Measurements from ENCODE around the gene USP20. TPM values are rescaled to one million over a fixed set of nuclear protein-coding genes. Genes with fewer than 3 reads are reported as not detected.

The USP20 gene
- total RNA-seq, 1 experiment from 2014 or later: 16.8 TPM

GRCh38 chr9:129879103-129879699 lies 43.9 kb downstream of the USP20 start:
- Histone ChIP-seq H3K4me3 (replicated peaks in 1 of 2; ENCODE audit: low read depth in 1 of 2, low read length in 2 of 2) (no peak overlapping the region), H3K27ac (ENCODE audit: low read depth, low read length) (no peak overlapping the region), H3K27me3 (ENCODE audit: insufficient read depth, low read length) (no peaks in the 10 kb centered on the region), H3K4me1 (ENCODE audit: control insufficient read depth in 1 of 2, insufficient read depth in 2 of 2, low read length in 2 of 2) (peaks cover 4 to 7% of the 10 kb centered on the region in 2 experiments; a peak in 3 of 4 replicates), H3K9ac (ENCODE audit: low read length) (no peak overlapping the region), H3K4me2 (ENCODE audit: low read length) (no peak overlapping the region), H3K9me3 (ENCODE audit: control insufficient read depth in 1 of 2, insufficient read depth in 1 of 2, low read depth in 1 of 2, low read length in 2 of 2) (no peaks in the 10 kb centered on the region), H3K36me3 (ENCODE audit: control insufficient read depth in 1 of 2, insufficient read depth in 2 of 2, low read length in 2 of 2) (no peaks in the 10 kb centered on the region), H2AFZ (ENCODE audit: low read depth, low read length, poor library complexity, severe bottlenecking) (no peak overlapping the region), H3K9me2 (ENCODE audit: insufficient read depth) (no peaks in the 10 kb centered on the region), H4K20me1 (ENCODE audit: insufficient read depth) (no peaks in the 10 kb centered on the region), H3K79me2 (ENCODE audit: insufficient read depth, low read length) (no peaks in the 10 kb centered on the region)
- TF ChIP-seq SIN3A (IDR thresholded peaks at IDR 0.05; ENCODE audit: low read depth) (no peak), SRF (IDR thresholded peaks at IDR 0.05; ENCODE audit: low read depth) (no peak), CBX3 (IDR thresholded peaks at IDR 0.05; ENCODE audit: low read depth) (no peak), ATF3 (IDR thresholded peaks at IDR 0.05) (no peak), FOSL1 (IDR thresholded peaks at IDR 0.05; ENCODE audit: low read depth) (no peak), POLR2AphosphoS5 (IDR thresholded peaks at IDR 0.05; ENCODE audit: low read depth, low read length) (no peak), ZBTB33 (IDR thresholded peaks at IDR 0.05; ENCODE audit: extremely low read depth, insufficient replicate concordance, low read length) (no peak), TCF7L2 (IDR thresholded peaks at IDR 0.05; ENCODE audit: borderline replicate concordance, extremely low read depth, insufficient read depth, insufficient read length) (no peak), RAD21 (IDR thresholded peaks at IDR 0.05; ENCODE audit: low read depth) (no peak), EGR1 (IDR thresholded peaks at IDR 0.05; ENCODE audit: low read depth) (no peak), CTCF (IDR thresholded peaks at IDR 0.05 in 2 of 3, conservative IDR thresholded peaks at IDR 0.05 in 1 of 3; ENCODE audit: borderline replicate concordance in 1 of 3, insufficient read depth in 1 of 3, low read depth in 2 of 3, low read length in 2 of 3) (no peak), ZNF274 (IDR thresholded peaks at IDR 0.05; ENCODE audit: low read depth, low read length) (no peak), YY1 (IDR thresholded peaks at IDR 0.05; ENCODE audit: extremely low read depth, insufficient replicate concordance, low read depth, low read length) (no peak), REST (IDR thresholded peaks at IDR 0.05; ENCODE audit: low read depth) (no peak), ELF1 (IDR thresholded peaks at IDR 0.05; ENCODE audit: borderline replicate concordance, low read depth) (no peak)
- no peak for DNase-seq (ENCODE audit: low read depth, low spot score)
- intact Hi-C loops (cut with micrococcal nuclease): no loop called here
- ChIA-PET CTCF (no interaction called here), RAD21 (ENCODE audit: low non-redundant PET in 1 of 2, low total read pairs in 2 of 2, uncharacterized antibody in 2 of 2, unreplicated experiment in 2 of 2) (no interaction called here), POLR2A (no interaction called here)
- ATAC-seq: no peak
- BruUV-seq (replicated peaks): no TSS peak

All from HCT116 (cell line).